ENCODE data around the gene IFT172.

Gene IFT172

GRCh38 chr2:27494944-27495554 is 5.5 kb upstream of the IFT172 start, which contains the start of gene FNDC4:
Gene FNDC4 (minus strand): TSS chr2:27495200. CDS start chr2:27494679, 521 bp downstream.
- in situ Hi-C loops (cut with HindIII; ENCODE audit: low sequenced_read_pairs), result no loop called here

- in situ Hi-C loops (cut with HindIII; ENCODE audit: low sequenced_read_pairs), result no loop called here
Observed at GRCh38 chr2:27494284-27494943, 4.9 kb upstream of the IFT172 start.

- in situ Hi-C loops (cut with HindIII; ENCODE audit: low sequenced_read_pairs), result no loop called here
Observed at GRCh38 chr2:27493948-27494283, 4.4 kb upstream of the IFT172 start.

GRCh38 chr2:27492557-27492956 is 3.0 kb upstream of the IFT172 start:
- in situ Hi-C loops (cut with HindIII; ENCODE audit: low sequenced_read_pairs), result no loop called here

GRCh38 chr2:27489118-27489497 is 435 bp downstream of the IFT172 start:
- in situ Hi-C loops (cut with HindIII; ENCODE audit: low sequenced_read_pairs), result no loop called here

GRCh38 chr2:27485496-27485895 is 4.0 kb downstream of the IFT172 start:
- in situ Hi-C loops (cut with HindIII; ENCODE audit: low sequenced_read_pairs), result no loop called here

GRCh38 chr2:27471961-27472360 is 17.6 kb downstream of the IFT172 start:
- in situ Hi-C loops (cut with HindIII; ENCODE audit: low sequenced_read_pairs), result no loop called here

- in situ Hi-C loops (cut with HindIII; ENCODE audit: low sequenced_read_pairs), result no loop called here
Observed at GRCh38 chr2:27464443-27464842, 25.1 kb downstream of the IFT172 start.

- in situ Hi-C loops (cut with HindIII; ENCODE audit: low sequenced_read_pairs), result no loop called here
Observed at GRCh38 chr2:27461118-27461517, 28.4 kb downstream of the IFT172 start.

- in situ Hi-C loops (cut with HindIII; ENCODE audit: low sequenced_read_pairs), result no loop called here
Observed at GRCh38 chr2:27453968-27454367, 35.6 kb downstream of the IFT172 start.

GRCh38 chr2:27451095-27451494 is 38.4 kb downstream of the IFT172 start:
- in situ Hi-C loops (cut with HindIII; ENCODE audit: low sequenced_read_pairs), result no loop called here

GRCh38 chr2:27448381-27448780 is 41.2 kb downstream of the IFT172 start:
- in situ Hi-C loops (cut with HindIII; ENCODE audit: low sequenced_read_pairs), result no loop called here

- in situ Hi-C loops (cut with HindIII; ENCODE audit: low sequenced_read_pairs), result no loop called here
Observed at GRCh38 chr2:27446057-27446456, 43.5 kb downstream of the IFT172 start.

- in situ Hi-C loops (cut with HindIII; ENCODE audit: low sequenced_read_pairs), result no loop called here
Observed at GRCh38 chr2:27445615-27446014, 43.9 kb downstream of the IFT172 start.

- in situ Hi-C loops (cut with HindIII; ENCODE audit: low sequenced_read_pairs), result no loop called here
Observed at GRCh38 chr2:27445155-27445554, 44.4 kb downstream of the IFT172 start.

GRCh38 chr2:27442920-27443282 is 46.6 kb downstream of the IFT172 start:
- in situ Hi-C loops (cut with HindIII; ENCODE audit: low sequenced_read_pairs), result no loop called here

- in situ Hi-C loops (cut with HindIII; ENCODE audit: low sequenced_read_pairs), result no loop called here
Observed at GRCh38 chr2:27441958-27442919, 47.3 kb downstream of the IFT172 start, which contains the start of gene KRTCAP3. Gene KRTCAP3 (plus strand): TSS chr2:27442381. CDS start chr2:27442413, 32 bp downstream.

GRCh38 chr2:27441226-27441926 is 48.2 kb downstream of the IFT172 start:
- in situ Hi-C loops (cut with HindIII; ENCODE audit: low sequenced_read_pairs), result no loop called here

GRCh38 chr2:27435628-27436027 is 53.9 kb downstream of the IFT172 start:
- in situ Hi-C loops (cut with HindIII; ENCODE audit: low sequenced_read_pairs), result no loop called here

- in situ Hi-C loops (cut with HindIII; ENCODE audit: low sequenced_read_pairs), result no loop called here
Observed at GRCh38 chr2:27431395-27431794, 58.1 kb downstream of the IFT172 start.

GRCh38 chr2:27428978-27429541 is 60.5 kb downstream of the IFT172 start:
- in situ Hi-C loops (cut with HindIII; ENCODE audit: low sequenced_read_pairs), result no loop called here

All from DLD1 (cell line).